Erythroblast (primary cell): ENCODE data around the gene LSAMP.

Experiments used
- GATA1 ChIP-seq: IDR thresholded peaks from 2 replicates; pipeline ENCODE4 v1.6.1; 2011; ENCODE audit warnings: low read depth, mild to moderate bottlenecking, control low read depth, low read length, moderate library complexity
- POLR2A ChIP-seq: IDR thresholded peaks from 2 replicates; pipeline ENCODE4 v1.6.1; 2011; ENCODE audit warnings: mild to moderate bottlenecking, low read length

DNA sequence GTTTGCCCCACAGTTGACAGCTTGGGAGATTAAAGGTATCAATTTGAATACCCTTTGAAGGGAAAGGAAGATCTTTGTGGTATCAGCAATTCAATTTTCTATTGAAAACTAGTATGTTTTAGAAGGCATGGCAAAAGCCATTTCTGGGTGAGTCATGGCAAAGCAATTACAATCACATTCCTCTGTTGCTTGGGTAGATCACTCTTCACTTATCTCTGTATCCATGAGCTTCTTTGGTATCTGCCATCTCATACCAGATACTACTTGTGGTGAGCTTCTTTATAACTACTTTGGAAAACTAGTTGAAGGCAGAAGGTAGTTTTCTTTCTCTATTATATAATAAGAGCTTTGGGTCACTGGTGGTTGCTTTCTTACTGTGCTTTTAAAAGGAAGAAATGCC, 28.3 kb upstream of the LSAMP start:
- TF ChIP-seq POLR2A: no peak
- TF ChIP-seq GATA1: no peak
